A549 (cell line): ENCODE measurements around the gene PTPRD.

ENCODE experiments used
- CEBPB ChIP-seq, 2 experiments: fragments of >200 bp in 1 of 2; sonication (Bioruptor Twin) in 1 of 2; formaldehyde crosslinking in 1 of 2; IDR thresholded peaks; 2 replicates each; pipeline ENCODE4 v1.6.1; 2012 to 2016
- CTCF ChIP-seq: fragments of >200 bp; sonication (Bioruptor Twin); formaldehyde crosslinking; IDR thresholded peaks from 3 replicates; pipeline ENCODE4 v1.5.1; 2016
- KDM1A ChIP-seq: fragments of 200-600 bp; sonication (generic); IDR thresholded peaks from 2 replicates; pipeline ENCODE4 v1.6.1; 2016; ENCODE audit warnings: low read depth, mild to moderate bottlenecking
- POLR2A ChIP-seq: IDR thresholded peaks from 2 replicates; pipeline ENCODE4 v1.6.1; 2012; ENCODE audit warnings: mild to moderate bottlenecking, low read length
- RNF2 ChIP-seq: fragments of 200-600 bp; sonication (generic); IDR thresholded peaks from 2 replicates; pipeline ENCODE4 v1.6.1; 2016; ENCODE audit warnings: low read depth, mild to moderate bottlenecking, antibody characterized with exemption, moderate library complexity, borderline replicate concordance
- ZSCAN20 ChIP-seq: fragments of 250-450 bp; sonication (Bioruptor Pico); IDR thresholded peaks from 2 replicates; pipeline ENCODE4 v1.8.0; 2022; ENCODE audit warnings: mild to moderate bottlenecking, moderate library complexity

- TF ChIP-seq CEBPB (IDR thresholded peaks at IDR 0.05) (no peak), RNF2 (no peak), ZSCAN20 (no peak), CTCF (no peak), KDM1A (no peak), POLR2A (no peak)
These were observed 1.5 kb upstream of the PTPRD start for GRCh38 chr9:10614196-10614800.
